Small intestine (tissue), 7 donors: ENCODE data around the gene NUP188. TPM values are rescaled to one million over a fixed set of nuclear protein-coding genes. Genes with fewer than 3 reads are reported as not detected.

ENCODE experiments used
- DNase-seq, 2 donors: peaks; one replicate each; pipeline versions ENCODE4 v3.0.0 to v3.0.0-alpha.2; 2013
- FAIRE-seq: peaks from 2 replicates; lab custom pipeline; 2012; peaks lifted over from hg19 to GRCh38; lab: Jason Lieb, UNC
- H3K27ac ChIP-seq, 3 donors: one replicate each; pipeline ENCODE4 v1.5.1; 2013; ENCODE audit warnings: low read length in 2 of 3, mild to moderate bottlenecking in 2 of 3, control low read depth in 1 of 3, inconsistent platforms in 1 of 3, low read depth in 1 of 3, moderate library complexity in 1 of 3
- H3K27me3 ChIP-seq, 3 donors: one replicate each; pipeline ENCODE4 v1.6.1; 2013; ENCODE audit warnings: low read length in 3 of 3, inconsistent platforms in 1 of 3; ENCODE audit not compliant: control insufficient read depth in 3 of 3, insufficient read depth in 3 of 3
- H3K36me3 ChIP-seq, 3 donors: one replicate each; pipeline ENCODE4 v1.6.1; 2013; ENCODE audit warnings: low read length in 3 of 3, inconsistent platforms in 1 of 3, low read depth in 1 of 3, mild to moderate bottlenecking in 1 of 3, moderate library complexity in 1 of 3; ENCODE audit not compliant: control insufficient read depth in 3 of 3, insufficient read depth in 2 of 3
- H3K4me1 ChIP-seq, 3 donors: one replicate each; pipeline ENCODE4 v1.6.1; 2013; ENCODE audit warnings: low read length in 2 of 3, inconsistent platforms in 1 of 3, low read depth in 1 of 3, mild to moderate bottlenecking in 1 of 3, moderate library complexity in 1 of 3; ENCODE audit not compliant: control insufficient read depth in 3 of 3, insufficient read depth in 2 of 3
- H3K4me3 ChIP-seq, 3 donors: one replicate each; pipeline ENCODE4 v1.5.1; 2013; ENCODE audit warnings: low read length in 3 of 3, control low read depth in 1 of 3, inconsistent platforms in 1 of 3, low read depth in 1 of 3, mild to moderate bottlenecking in 1 of 3, moderate library complexity in 1 of 3
- H3K9me3 ChIP-seq, 2 donors: one replicate each; pipeline ENCODE4 v1.6.1; 2013; ENCODE audit warnings: low read depth in 1 of 2, low read length in 1 of 2; ENCODE audit not compliant: control insufficient read depth in 2 of 2, insufficient read depth in 1 of 2
- WGBS, 3 donors: extraction: QIAGEN DNeasy Blood & Tissue Kit; methylation state at CpG; one replicate each; pipeline ENCODE4 v1.1.7; 2013; 5-methylcytosine and 5-hydroxymethylcytosine counted together
- polyA plus RNA-seq, 4 donors: library from polyadenylated mRNA; stranded (reverse) in 3 of 4; unstranded in 1 of 4; fragments of 200-250 nt in 3 of 4; fragments of 120-200 nt in 1 of 4; gene quantifications; one replicate each; pipeline versions ENCODE4 v1.2.1 to v1.2.3, GENCODE V29; 2013
- donor health status: healthy with polysubstance abuse.
- donor health status: control.
- donor health status: control.
- donor health status: Bipolar disorder and iron deficiency.
- donor health status: healthy.

The NUP188 gene
- polyA plus RNA-seq, 4 donors = 4.9 to 28.9 (median 9.9) TPM

GRCh38 chr9:128902351-128903078, 45.0 kb upstream of the NUP188 start:
- no peak overlapping the region for H3K4me3 ChIP-seq
- 30 to 53% (median 36%) methylated on average over 22 to 23 of the region's 23 CpGs for WGBS, 3 donors

GRCh38 chr9:128903079-128903461, 44.4 kb upstream of the NUP188 start:
- H3K4me3 ChIP-seq = no peak overlapping the region
- DNase-seq = no peak
- no peak for FAIRE-seq
- H3K4me1 ChIP-seq = peaks cover 0 to 11% (median 0%) of the 10 kb centered on the region in 3 donors
- H3K27me3 ChIP-seq = no peaks in the 10 kb centered on the region
- H3K9me3 ChIP-seq = no peaks in the 10 kb centered on the region
- peaks cover 6 to 52% (median 8%) of the 10 kb centered on the region in 3 donors for H3K36me3 ChIP-seq
- H3K27ac ChIP-seq = peak overlapping the region; percentile 47 to 74 (median 73)
- whole genome bisulfite sequencing, 3 donors = 88% methylated on average over 2 of the region's 2 CpGs; no CpG with 5 or more reads in 1 of the 3 donors

More at GRCh38 chr9:128902351-128903078, 45.0 kb upstream of the NUP188 start:
- H3K36me3 ChIP-seq = peaks cover under 1 to 52% (median 4%) of the 10 kb centered on the region in 3 donors
- FAIRE-seq = no peak
- H3K9me3 ChIP-seq = no peaks in the 10 kb centered on the region
- H3K27me3 ChIP-seq = no peaks in the 10 kb centered on the region
- peaks cover 0 to 11% (median 0%) of the 10 kb centered on the region in 3 donors for H3K4me1 ChIP-seq
- peak; percentile 65 to 77 for DNase-seq
- H3K27ac ChIP-seq = peak overlapping the region; percentile 47 to 74 (median 73)

- Histone ChIP-seq H3K4me1 (peaks cover 0 to 11% (median 0%) of the 10 kb centered on the region in 3 donors), H3K4me3 (no peak overlapping the region), H3K27ac (no peak overlapping the region), H3K36me3 (peaks cover 12 to 52% (median 13%) of the 10 kb centered on the region in 3 donors), H3K27me3 (no peaks in the 10 kb centered on the region), H3K9me3 (no peaks in the 10 kb centered on the region)
- FAIRE-seq (no peak), DNase-seq (no peak)
- WGBS, 3 donors = 93 to 95% (median 93%) methylated on average over 10 of the region's 10 CpGs
Measured at GRCh38 chr9:128903871-128904620, 43.5 kb upstream of the NUP188 start.

GRCh38 chr9:128905964-128906363, 41.5 kb upstream of the NUP188 start:
- no peaks in the 10 kb centered on the region for H3K27me3 ChIP-seq
- no peak overlapping the region for H3K27ac ChIP-seq
- peaks cover 0 to 4% (median 0%) of the 10 kb centered on the region in 3 donors for H3K4me1 ChIP-seq
- FAIRE-seq = no peak
- H3K9me3 ChIP-seq = no peaks in the 10 kb centered on the region
- H3K4me3 ChIP-seq = no peak overlapping the region
- no peak for DNase-seq
- H3K36me3 ChIP-seq = peaks cover 12 to 61% (median 20%) of the 10 kb centered on the region in 3 donors
- 89 to 95% (median 94%) methylated on average over 7 of the region's 7 CpGs for WGBS, 3 donors

- peaks cover 12 to 61% (median 20%) of the 10 kb centered on the region in 3 donors for H3K36me3 ChIP-seq
- no peak overlapping the region for H3K27ac ChIP-seq
- DNase-seq (no peak), FAIRE-seq (no peak)
- no peaks in the 10 kb centered on the region for H3K27me3 ChIP-seq
- no peaks in the 10 kb centered on the region for H3K9me3 ChIP-seq
- H3K4me1 ChIP-seq = peaks cover 0 to 9% (median 4%) of the 10 kb centered on the region in 3 donors
- no peak overlapping the region for H3K4me3 ChIP-seq
- WGBS, 3 donors = 53 to 61% (median 54%) methylated on average over 2 of the region's 2 CpGs
Measured at GRCh38 chr9:128906741-128907140, 40.8 kb upstream of the NUP188 start.

GRCh38 chr9:128908372-128908771, 39.1 kb upstream of the NUP188 start:
- H3K27me3 ChIP-seq = no peaks in the 10 kb centered on the region
- no peaks in the 10 kb centered on the region for H3K9me3 ChIP-seq
- 97 to 98% (median 97%) methylated on average over 24 of the region's 24 CpGs for WGBS, 3 donors
- no peak for FAIRE-seq
- H3K36me3 ChIP-seq = peaks cover 15 to 66% (median 20%) of the 10 kb centered on the region in 3 donors
- no peak overlapping the region for H3K27ac ChIP-seq
- no peak for DNase-seq
- peaks cover 0 to 16% (median 9%) of the 10 kb centered on the region in 3 donors for H3K4me1 ChIP-seq
- no peak overlapping the region for H3K4me3 ChIP-seq

- FAIRE-seq (no peak), DNase-seq (no peak)
- no peak overlapping the region for H3K4me3 ChIP-seq
- peaks cover 15 to 79% (median 20%) of the 10 kb centered on the region in 3 donors for H3K36me3 ChIP-seq
- 84 to 88% (median 87%) methylated on average over 4 of the region's 4 CpGs for WGBS, 3 donors
- H3K27me3 ChIP-seq = no peaks in the 10 kb centered on the region
- peaks cover 0 to 16% (median 9%) of the 10 kb centered on the region in 3 donors for H3K4me1 ChIP-seq
- no peak overlapping the region for H3K27ac ChIP-seq
- no peaks in the 10 kb centered on the region for H3K9me3 ChIP-seq
Measured at GRCh38 chr9:128909859-128910258, 37.6 kb upstream of the NUP188 start.

GRCh38 chr9:128910906-128911305, 36.6 kb upstream of the NUP188 start:
- Histone ChIP-seq H3K4me1 (peaks cover 0 to 16% (median 9%) of the 10 kb centered on the region in 3 donors), H3K27ac (peak overlapping the region in 1 of 3 donors; percentile 81), H3K27me3 (no peaks in the 10 kb centered on the region), H3K9me3 (no peaks in the 10 kb centered on the region), H3K4me3 (no peak overlapping the region), H3K36me3 (peaks cover 15 to 88% (median 20%) of the 10 kb centered on the region in 3 donors)
- 89 to 97% (median 92%) methylated on average over 6 of the region's 6 CpGs for WGBS, 3 donors
- DNase-seq = no peak
- FAIRE-seq = no peak
